Heart left ventricle (tissue), 16 donors: ENCODE data around the gene KDM4B. TPM values are rescaled to one million over a fixed set of nuclear protein-coding genes. Genes with fewer than 3 reads are reported as not detected.

Experiments
- ATAC-seq, 4 donors: fragments of 200-7000 bp; cut with Tn5 transposase; one replicate each; pipeline ENCODE4 v1.9.1; 2020 to 2022; ENCODE audit warnings: moderate library complexity in 4 of 4, mild to moderate bottlenecking in 3 of 4, moderate number of reproducible peaks in 1 of 4
- DNase-seq, 5 donors: peaks; one replicate each; pipeline ENCODE4 v3.0.0-alpha.2; 2020
- H3K27ac ChIP-seq, 12 donors: fragments of 200-600 bp; sonication (generic) in 4 of 12; one replicate each; pipeline versions ENCODE4 v1.5.0 to v1.8.0; 2016 to 2022; ENCODE audit warnings: mild to moderate bottlenecking in 2 of 12
- H3K27me3 ChIP-seq, 9 donors: fragments of 200-600 bp; sonication (generic) in 2 of 9; one replicate each; pipeline versions ENCODE4 v1.5.1 to v1.8.0; 2016 to 2022; ENCODE audit warnings: mild to moderate bottlenecking in 3 of 9
- H3K36me3 ChIP-seq, 9 donors: fragments of 200-600 bp; sonication (generic) in 2 of 9; one replicate each; pipeline versions ENCODE4 v1.5.0 to v1.8.0; 2018 to 2022; ENCODE audit warnings: mild to moderate bottlenecking in 2 of 9
- H3K4me1 ChIP-seq, 12 donors: fragments of 200-600 bp; sonication (generic) in 4 of 12; one replicate each; pipeline versions ENCODE4 v1.5.0 to v1.8.0; 2016 to 2022; ENCODE audit warnings: mild to moderate bottlenecking in 3 of 12
- H3K4me3 ChIP-seq, 12 donors: fragments of 200-600 bp; sonication (generic) in 4 of 12; one replicate each; pipeline versions ENCODE4 v1.5.0 to v1.8.0; 2017 to 2022; ENCODE audit warnings: mild to moderate bottlenecking in 9 of 12, moderate library complexity in 4 of 12
- H3K9me3 ChIP-seq, 12 donors: fragments of 200-600 bp; sonication (generic) in 4 of 12; one replicate each; pipeline versions ENCODE4 v1.5.0 to v1.8.0; 2016 to 2022; ENCODE audit warnings: mild to moderate bottlenecking in 1 of 12
- CTCF ChIP-seq, 12 donors: fragments of 200-600 bp; sonication (generic) in 4 of 12; IDR thresholded peaks; one replicate each; pipeline versions ENCODE4 v1.5.0 to v1.8.0; 2018 to 2022; ENCODE audit warnings: antibody characterized with exemption in 12 of 12, mild to moderate bottlenecking in 5 of 12
- POLR2A ChIP-seq, 2 donors: fragments of 450-650 bp; IDR thresholded peaks; one replicate each; pipeline ENCODE4 v1.6.1; 2017; ENCODE audit warnings: antibody characterized with exemption in 2 of 2, mild to moderate bottlenecking in 2 of 2, moderate library complexity in 2 of 2
- WGBS, 4 donors: extraction: QIAGEN DNeasy Blood & Tissue Kit in 2 of 4; methylation state at CpG; one replicate each; pipeline versions ENCODE4 v1.1.5 to v1.1.7; 2013 to 2018; 5-methylcytosine and 5-hydroxymethylcytosine counted together
- intact Hi-C, 10 donors: fragments of 100-400 bp; cut with DNase I; formaldehyde crosslinking; loops; one replicate each; pipeline versions ENCODE4 v1.11.1 to v1.14.2; 2022
- polyA plus RNA-seq, 2 donors: library from polyadenylated mRNA; stranded (reverse); fragments of 200-250 nt; gene quantifications; one replicate each; pipeline ENCODE4 v1.2.3, GENCODE V29; 2013
- total RNA-seq, 9 donors: library from RNA; depleted of rRNA in 2 of 9; stranded (reverse); fragments of >200 nt in 2 of 9; fragmentation: NEBNext Ultra II Directional in 3 of 9; extraction: Animal tissue kit (Norgen Biotek cat#: 25700) in 3 of 9; gene quantifications; one replicate each; pipeline versions ENCODE4 v1.1.0 to v1.2.4, GENCODE V29; 2016 to 2023
- donor health status: ischemic (EF 13 %, LVEDD 7.1; RV severe dilation, severe dysfunction).
- donor health status: healthy with polysubstance abuse.
- donor health status: DM: no; HTN: yes; CAD: no.
- donor health status: DM: no; HTN: no; CAD: no.
- donor health status: ischemic (EF 25% LVEDD 6.9; RV normal size, moderate dysfunction).
- donor health status: ischemic (EF 25% LVEDD 5.7; RV mildly dilated, moderate dysfunction).
- donor health status: healthy.
- donor health status: DM: yes; HTN: yes; CAD: no.
- donor health status: ischemic (EF 35%, LVEDD 5.7; RV mildly dilated, moderate dysfunction).
- donor health status: nonischemic (EF 11% LVEDD 7.7; RV severe dilation, severe dysfunction).
- donor health status: DM: yes; HTN: yes; CAD: no.
- donor health status: PGD.
- donor health status: ischemic (EF 29% LVEDD 5.4; RV normal size, mild dysfunction).
- donor health status: nonischemic (EF 23%, LVEDD 6.1; RV moderate dilation, normal function).

The KDM4B gene
- total and polyA plus RNA-seq, 11 donors = 21.5 to 36.5 (median 27.2) TPM

GRCh38 chr19:5021046-5021445, 52.1 kb downstream of the KDM4B start:
- H3K4me1 ChIP-seq = peaks cover 0 to 22% (median 15%) of the 10 kb centered on the region in 12 donors
- no peak overlapping the region for H3K4me3 ChIP-seq
- intact Hi-C loops = loop anchor here in 4 of 10 donors (5.0 to 10.0 kb wide), 2 partner anchors 34 to 46 kb away; no protein-coding TSS in a partner anchor
- no peaks in the 10 kb centered on the region for H3K9me3 ChIP-seq
- DNase-seq = no peak
- no peak overlapping the region for H3K27ac ChIP-seq
- 83 to 92% (median 87%) methylated on average over 5 of the region's 5 CpGs for WGBS, 4 donors
- TF ChIP-seq CTCF (IDR thresholded peaks at IDR 0.05) (no peak), POLR2A (IDR thresholded peaks at IDR 0.05) (no peak)
- H3K27me3 ChIP-seq = no peaks in the 10 kb centered on the region
- no peak for ATAC-seq
- H3K36me3 ChIP-seq = peaks cover 0 to 34% (median 20%) of the 10 kb centered on the region in 9 donors

GRCh38 chr19:5022066-5022860, 53.4 kb downstream of the KDM4B start:
- no peak for TF ChIP-seq CTCF (IDR thresholded peaks at IDR 0.05)
- TF ChIP-seq POLR2A (IDR thresholded peaks at IDR 0.05) = no peak
- no peak for ATAC-seq
- Histone ChIP-seq H3K9me3 (no peaks in the 10 kb centered on the region), H3K4me1 (peaks cover 0 to 27% (median 15%) of the 10 kb centered on the region in 12 donors), H3K36me3 (peaks cover 0 to 22% (median 11%) of the 10 kb centered on the region in 9 donors), H3K27ac (peak overlapping the region in 2 of 12 donors; percentile 38 to 71), H3K4me3 (no peak overlapping the region), H3K27me3 (no peaks in the 10 kb centered on the region)
- intact Hi-C loops = loop anchor here in 4 of 10 donors (5.0 to 10.0 kb wide), 2 partner anchors 35 to 47 kb away; no protein-coding TSS in a partner anchor
- 87 to 92% (median 88%) methylated on average over 8 to 16 of the region's 16 CpGs for WGBS, 4 donors
- no peak for DNase-seq

GRCh38 chr19:5023128-5023571, 54.2 kb downstream of the KDM4B start:
- Histone ChIP-seq H3K4me1 (peaks cover 0 to 27% (median 15%) of the 10 kb centered on the region in 12 donors), H3K27me3 (no peaks in the 10 kb centered on the region), H3K9me3 (no peaks in the 10 kb centered on the region), H3K27ac (peak overlapping the region in 3 of 12 donors; percentile 22 to 71 (median 38)), H3K36me3 (peaks cover 0 to 13% (median 6%) of the 10 kb centered on the region in 9 donors), H3K4me3 (no peak overlapping the region)
- 55 to 64% (median 61%) methylated on average over 17 to 19 of the region's 19 CpGs for WGBS, 4 donors
- ATAC-seq (peak in 3 of 4 donors; percentile 41 to 66 (median 64)), DNase-seq (no peak)
- TF ChIP-seq POLR2A (IDR thresholded peaks at IDR 0.05) = no peak
- TF ChIP-seq CTCF (IDR thresholded peaks at IDR 0.05) = no peak
- intact Hi-C loops = loop anchor here in 4 of 10 donors (5.0 to 10.0 kb wide), 2 partner anchors 36 to 48 kb away; no protein-coding TSS in a partner anchor

GRCh38 chr19:5024282-5024681, 55.4 kb downstream of the KDM4B start:
- TF ChIP-seq POLR2A (IDR thresholded peaks at IDR 0.05) (no peak), CTCF (IDR thresholded peaks at IDR 0.05) (no peak)
- Histone ChIP-seq H3K4me1 (peaks cover 0 to 37% (median 15%) of the 10 kb centered on the region in 12 donors), H3K27me3 (no peaks in the 10 kb centered on the region), H3K27ac (peak overlapping the region in 3 of 12 donors; percentile 5 to 71 (median 34)), H3K4me3 (no peak overlapping the region), H3K9me3 (no peaks in the 10 kb centered on the region), H3K36me3 (peaks cover 0 to 6% (median 0%) of the 10 kb centered on the region in 9 donors)
- DNase-seq = no peak
- intact Hi-C loops = loop anchor here in 4 of 10 donors (5.0 to 10.0 kb wide), 2 partner anchors 37 to 49 kb away; no protein-coding TSS in a partner anchor
- ATAC-seq = peak in 3 of 4 donors; percentile 21 to 56 (median 46)
- 68 to 77% (median 75%) methylated on average over 7 to 10 of the region's 10 CpGs for WGBS, 4 donors
